Activated CD4-positive, alpha-beta T cell treated with anti-CD3 and anti-CD28 coated beads, Interleukin-10, Interleukin-2, amounts not matched to agents 100 ng/mL and 50 ng/mL, durations not matched to agents 16 hours and 8 hours (primary cell): ENCODE data around the gene SYT17.

Experiments
- DNase-seq: peaks from one replicate; pipeline ENCODE4 v3.0.0-alpha.2; 2020

Gene SYT17

GRCh38 chr16:19307587-19308241, 139.7 kb downstream of the SYT17 start:
- no peak for DNase-seq

- no peak for DNase-seq
Observed at GRCh38 chr16:19308392-19308791, 140.4 kb downstream of the SYT17 start.

DNA sequence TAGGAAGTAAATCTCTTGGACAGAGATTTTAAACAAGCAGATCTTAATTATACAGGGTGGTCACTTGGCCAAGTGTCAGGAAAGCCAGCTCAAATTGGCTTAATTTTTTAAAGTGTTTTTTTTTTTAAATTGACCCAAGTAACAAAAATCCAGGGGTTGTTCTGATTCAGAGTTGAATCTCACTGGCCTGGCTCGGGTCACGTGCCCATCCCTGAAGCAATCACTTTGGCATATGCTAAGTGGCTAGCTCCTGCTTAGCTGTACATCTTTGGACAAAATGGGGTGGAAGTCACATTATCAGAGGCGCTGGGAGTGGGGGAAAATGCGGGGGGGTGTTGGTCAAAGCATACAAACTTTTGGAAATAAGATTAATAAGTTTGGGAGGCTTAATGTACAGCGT, 141.1 kb downstream of the SYT17 start:
- no peak for DNase-seq

GRCh38 chr16:19314718-19315425, 146.8 kb downstream of the SYT17 start:
- DNase-seq = no peak

GRCh38 chr16:19315889-19316433, 147.9 kb downstream of the SYT17 start:
- no peak for DNase-seq

DNA sequence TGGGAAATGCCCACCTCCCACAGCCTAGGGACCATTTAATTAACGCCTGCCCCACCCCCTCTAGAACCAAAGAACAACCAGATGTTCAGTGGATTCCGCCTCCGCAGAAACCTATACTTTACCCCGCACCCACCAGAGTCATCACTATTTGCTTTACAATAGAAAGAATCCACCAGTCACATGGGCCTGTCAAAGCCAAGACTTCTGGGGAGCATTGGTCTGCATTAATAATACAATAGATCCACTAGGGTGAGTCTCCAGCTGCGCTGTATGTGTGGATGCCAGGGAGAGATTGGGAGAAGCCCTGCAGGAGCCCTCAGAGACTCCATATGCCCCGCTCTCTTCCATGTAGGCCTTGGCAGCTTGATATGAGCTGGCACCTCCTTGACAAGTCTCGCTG, 148.8 kb downstream of the SYT17 start:
- DNase-seq = no peak
